ENCODE measurements around the gene ATP11C. TPM values are rescaled to one million over a fixed set of nuclear protein-coding genes. Genes with fewer than 3 reads are reported as not detected.

ATP11C gene
- total and polyA plus RNA-seq, 2 experiments from 2014 or later = 8.5 to 22.3 TPM

- no peak for TF ChIP-seq EZH2 (IDR thresholded peaks at IDR 0.05; ENCODE audit: borderline replicate concordance)
- no peak for TF ChIP-seq CTCF (IDR thresholded peaks at IDR 0.05; ENCODE audit: poor library complexity)
- TF ChIP-seq EZH2phosphoT487 (IDR thresholded peaks at IDR 0.05; ENCODE audit: low read depth, severe bottlenecking, unreplicated experiment) = no peak
- Histone ChIP-seq H3K27ac (no peak overlapping the region), H3K4me1 (ENCODE audit: insufficient read depth) (no peaks in the 10 kb centered on the region), H3K79me2 (no peaks in the 10 kb centered on the region), H3K9me3 (ENCODE audit: low read depth) (no peaks in the 10 kb centered on the region), H3K36me3 (replicated peaks; ENCODE audit: insufficient read depth, low read depth) (no peaks in the 10 kb centered on the region), H3K4me2 (no peak overlapping the region), H2AFZ (no peak overlapping the region), H3K27me3 (no peaks in the 10 kb centered on the region), H3K9me2 (replicated peaks; ENCODE audit: insufficient read depth) (no peaks in the 10 kb centered on the region), H4K20me1 (ENCODE audit: insufficient read depth, poor library complexity, severe bottlenecking) (no peaks in the 10 kb centered on the region), H3K4me3 (no peak overlapping the region)
- DNase-seq (ENCODE audit: low spot score) = no peak
Measured at GRCh38 chrX:139738581-139738980, 194.3 kb downstream of the ATP11C start.

GRCh38 chrX:139736151-139736550 lies 196.7 kb downstream of the ATP11C start:
- no peak overlapping the region for H3K4me2 ChIP-seq
- WGBS (ENCODE audit: low lambda C conversion rate, missing lambda C conversion rate) = 61% methylated on average over 1 of the region's 1 CpG
- no peaks in the 10 kb centered on the region for H3K9me3 ChIP-seq (ENCODE audit: low read depth)
- no peaks in the 10 kb centered on the region for H3K4me1 ChIP-seq (ENCODE audit: insufficient read depth)
- no peak overlapping the region for H3K27ac ChIP-seq
- DNase-seq (ENCODE audit: low spot score) = no peak
- no peaks in the 10 kb centered on the region for H4K20me1 ChIP-seq (ENCODE audit: insufficient read depth, poor library complexity, severe bottlenecking)
- H3K36me3 ChIP-seq (replicated peaks; ENCODE audit: insufficient read depth, low read depth) = no peaks in the 10 kb centered on the region
- TF ChIP-seq CTCF (IDR thresholded peaks at IDR 0.05; ENCODE audit: poor library complexity) (no peak), EZH2phosphoT487 (IDR thresholded peaks at IDR 0.05; ENCODE audit: low read depth, severe bottlenecking, unreplicated experiment) (no peak), EZH2 (IDR thresholded peaks at IDR 0.05; ENCODE audit: borderline replicate concordance) (no peak)
- H3K9me2 ChIP-seq (replicated peaks; ENCODE audit: insufficient read depth) = no peaks in the 10 kb centered on the region
- H3K79me2 ChIP-seq = no peaks in the 10 kb centered on the region
- H3K4me3 ChIP-seq = no peak overlapping the region
- H3K27me3 ChIP-seq = no peaks in the 10 kb centered on the region
- no peak overlapping the region for H2AFZ ChIP-seq

- H3K4me1 ChIP-seq (ENCODE audit: insufficient read depth) = no peaks in the 10 kb centered on the region
- WGBS (ENCODE audit: low lambda C conversion rate, missing lambda C conversion rate) = 89% methylated on average over 1 of the region's 1 CpG
- no peaks in the 10 kb centered on the region for H3K9me2 ChIP-seq (replicated peaks; ENCODE audit: insufficient read depth)
- no peaks in the 10 kb centered on the region for H3K36me3 ChIP-seq (replicated peaks; ENCODE audit: insufficient read depth, low read depth)
- no peak for DNase-seq (ENCODE audit: low spot score)
- H3K27me3 ChIP-seq = no peaks in the 10 kb centered on the region
- H3K4me3 ChIP-seq = no peak overlapping the region
- no peaks in the 10 kb centered on the region for H3K9me3 ChIP-seq (ENCODE audit: low read depth)
- no peak overlapping the region for H3K4me2 ChIP-seq
- no peaks in the 10 kb centered on the region for H3K79me2 ChIP-seq
- no peaks in the 10 kb centered on the region for H4K20me1 ChIP-seq (ENCODE audit: insufficient read depth, poor library complexity, severe bottlenecking)
- H2AFZ ChIP-seq = no peak overlapping the region
- H3K27ac ChIP-seq = no peak overlapping the region
- TF ChIP-seq EZH2phosphoT487 (IDR thresholded peaks at IDR 0.05; ENCODE audit: low read depth, severe bottlenecking, unreplicated experiment) = no peak
- no peak for TF ChIP-seq CTCF (IDR thresholded peaks at IDR 0.05; ENCODE audit: poor library complexity)
- no peak for TF ChIP-seq EZH2 (IDR thresholded peaks at IDR 0.05; ENCODE audit: borderline replicate concordance)
Measured at GRCh38 chrX:139734996-139735395, 197.9 kb downstream of the ATP11C start.

- Histone ChIP-seq H2AFZ (no peak overlapping the region), H3K4me3 (no peak overlapping the region), H3K9me2 (replicated peaks; ENCODE audit: insufficient read depth) (no peaks in the 10 kb centered on the region), H3K27ac (no peak overlapping the region), H3K36me3 (replicated peaks; ENCODE audit: insufficient read depth, low read depth) (no peaks in the 10 kb centered on the region), H3K27me3 (no peaks in the 10 kb centered on the region), H3K9me3 (ENCODE audit: low read depth) (no peaks in the 10 kb centered on the region), H4K20me1 (ENCODE audit: insufficient read depth, poor library complexity, severe bottlenecking) (no peaks in the 10 kb centered on the region), H3K4me2 (no peak overlapping the region), H3K4me1 (ENCODE audit: insufficient read depth) (no peaks in the 10 kb centered on the region), H3K79me2 (no peaks in the 10 kb centered on the region)
- no peak for DNase-seq (ENCODE audit: low spot score)
- WGBS (ENCODE audit: low lambda C conversion rate, missing lambda C conversion rate) = 87% methylated on average over 1 of the region's 1 CpG
- TF ChIP-seq CTCF (IDR thresholded peaks at IDR 0.05; ENCODE audit: poor library complexity) (no peak), EZH2phosphoT487 (IDR thresholded peaks at IDR 0.05; ENCODE audit: low read depth, severe bottlenecking, unreplicated experiment) (no peak), EZH2 (IDR thresholded peaks at IDR 0.05; ENCODE audit: borderline replicate concordance) (no peak)
Measured at GRCh38 chrX:139725720-139726119, 207.1 kb downstream of the ATP11C start.

Measured in hepatocyte (in vitro differentiated cells).